HG03457 (cell line): ENCODE results near the gene NCKAP5.
A peak's percentile ranks its signal among the peaks of the same experiment; 100 is the strongest.

ENCODE experiments used
- ATAC-seq: cut with Tn5 transposase; IDR thresholded peaks from one replicate; pipeline ENCODE4 v1.9.1; 2021; ENCODE audit warnings: moderate number of reproducible peaks; ENCODE audit not compliant: unreplicated experiment

The NCKAP5 gene

GRCh38 chr2:133498662-133499585 is 69.3 kb downstream of the NCKAP5 start:
- peak; percentile 57 for ATAC-seq

- no peak for ATAC-seq
Observed at GRCh38 chr2:133497951-133498565, 70.2 kb downstream of the NCKAP5 start.

GRCh38 chr2:133497270-133497893 is 70.9 kb downstream of the NCKAP5 start:
- ATAC-seq = no peak

GRCh38 chr2:133496501-133497269 is 71.6 kb downstream of the NCKAP5 start:
- no peak for ATAC-seq

GRCh38 chr2:133495226-133495625 is 73.0 kb downstream of the NCKAP5 start:
- no peak for ATAC-seq

GRCh38 chr2:133492719-133493380 is 75.4 kb downstream of the NCKAP5 start:
- no peak for ATAC-seq

- no peak for ATAC-seq
Observed at GRCh38 chr2:133490411-133490980, 77.8 kb downstream of the NCKAP5 start.

- no peak for ATAC-seq
Observed at GRCh38 chr2:133489641-133490410, 78.4 kb downstream of the NCKAP5 start.

GRCh38 chr2:133489146-133489545 is 79.1 kb downstream of the NCKAP5 start:
- ATAC-seq = no peak

- no peak for ATAC-seq
Observed at GRCh38 chr2:133486771-133487191, 81.5 kb downstream of the NCKAP5 start.

- no peak for ATAC-seq
Observed at GRCh38 chr2:133485868-133486267, 82.4 kb downstream of the NCKAP5 start.

- ATAC-seq = no peak
Observed at GRCh38 chr2:133484784-133485183, 83.5 kb downstream of the NCKAP5 start.

GRCh38 chr2:133484106-133484505 is 84.2 kb downstream of the NCKAP5 start:
- no peak for ATAC-seq

- no peak for ATAC-seq
Observed at GRCh38 chr2:133483181-133483580, 85.1 kb downstream of the NCKAP5 start.

- no peak for ATAC-seq
Observed at GRCh38 chr2:133480707-133481429, 87.4 kb downstream of the NCKAP5 start.

- no peak for ATAC-seq
Observed at GRCh38 chr2:133477616-133477990, 90.7 kb downstream of the NCKAP5 start.

GRCh38 chr2:133476931-133477615 is 91.2 kb downstream of the NCKAP5 start:
- ATAC-seq = no peak

- no peak for ATAC-seq
Observed at GRCh38 chr2:133476286-133476685, 92.0 kb downstream of the NCKAP5 start.
